AG04450 (cell line): ENCODE results near the gene CHD9. TPM values are rescaled to one million over a fixed set of nuclear protein-coding genes. Genes with fewer than 3 reads are reported as not detected.

Experiments
- CTCF ChIA-PET: fragments of 300-600, 350-600 bp; formaldehyde crosslinking; extraction: SDS; loops from one replicate; lab custom pipeline; 2022; ENCODE audit warnings: antibody characterized with exemption, inconsistent platforms; lab: Charles Lee
- POLR2A ChIA-PET: fragments of 350-600 bp; formaldehyde crosslinking; extraction: SDS; loops from one replicate; lab custom pipeline; 2021; ENCODE audit warnings: antibody characterized with exemption, inconsistent platforms; lab: Yijun Ruan, JAX
- DNase-seq: peaks from one replicate; pipeline ENCODE4 v3.0.0-alpha.2; 2011; ENCODE audit warnings: low read depth, low spot score
- H3K27ac ChIP-seq: one replicate; pipeline ENCODE4 v1.5.1; 2012; ENCODE audit warnings: low read depth, low read length, control low read depth
- H3K27me3 ChIP-seq: one replicate; pipeline ENCODE4 v1.6.0; 2012; ENCODE audit warnings: low read length; ENCODE audit not compliant: control insufficient read depth, insufficient read depth
- H3K4me3 ChIP-seq: 2 replicates; pipeline ENCODE4 v1.5.1; 2011; ENCODE audit warnings: mild to moderate bottlenecking, low read depth, low read length, control low read depth
- H3K9me3 ChIP-seq: 2 replicates; pipeline ENCODE4 v1.5.1; 2012; ENCODE audit warnings: low read length; ENCODE audit not compliant: control insufficient read depth, insufficient read depth
- CTCF ChIP-seq: IDR thresholded peaks from 2 replicates; pipeline ENCODE4 v1.5.1; 2011; ENCODE audit warnings: low read depth, low read length, control low read depth, inconsistent platforms
- polyA plus RNA-seq: library from polyadenylated mRNA; depleted of rRNA; stranded (reverse); fragments of >200 nt; gene quantifications from 2 replicates; pipeline ENCODE4 v1.2.3, GENCODE V29; 2011

The CHD9 gene
- polyA plus RNA-seq, 1 experiment = 42.6 TPM

- Histone ChIP-seq H3K27me3 (no peaks in the 10 kb centered on the region), H3K4me3 (no peak overlapping the region), H3K27ac (no peak overlapping the region), H3K9me3 (no peaks in the 10 kb centered on the region)
- DNase-seq = no peak
- POLR2A ChIA-PET = interaction anchor here (1.0 kb wide), 1 partner anchor 13 kb away, joined by 3 read pairs; no protein-coding TSS in a partner anchor
- TF ChIP-seq CTCF = no peak
- CTCF ChIA-PET = interaction anchor here (0.8 to 2.2 kb wide), 3 partner anchors 15 to 88 kb away, joined by 3 to 11 read pairs (median 4); no protein-coding TSS in a partner anchor
Observed at GRCh38 chr16:53142823-53143568, 88.2 kb downstream of the CHD9 start.

GRCh38 chr16:53147500-53148065, 92.8 kb downstream of the CHD9 start:
- H3K9me3 ChIP-seq = 0 out of 2 replicates have a peak, but pooled peaks cover 4% of the 10 kb centered on the region
- POLR2A ChIA-PET = no interaction called here
- CTCF ChIA-PET = no interaction called here

GRCh38 chr16:53150769-53151168, 96.0 kb downstream of the CHD9 start:
- Histone ChIP-seq H3K27me3 (no peaks in the 10 kb centered on the region), H3K27ac (no peak overlapping the region), H3K9me3 (0 out of 2 replicates have a peak, but pooled peaks cover 4% of the 10 kb centered on the region), H3K4me3 (no peak overlapping the region)
- CTCF ChIA-PET = no interaction called here
- DNase-seq = no peak
- no peak for TF ChIP-seq CTCF
- POLR2A ChIA-PET = no interaction called here

More at GRCh38 chr16:53147500-53148065, 92.8 kb downstream of the CHD9 start:
- no peak for TF ChIP-seq CTCF
- DNase-seq = no peak
- H3K4me3 ChIP-seq = no peak overlapping the region
- H3K27ac ChIP-seq = no peak overlapping the region
- H3K27me3 ChIP-seq = no peaks in the 10 kb centered on the region

- no peak for TF ChIP-seq CTCF
- Histone ChIP-seq H3K4me3 (no peak overlapping the region), H3K27ac (no peak overlapping the region), H3K9me3 (0 out of 2 replicates have a peak, but pooled peaks cover 4% of the 10 kb centered on the region), H3K27me3 (no peaks in the 10 kb centered on the region)
- CTCF ChIA-PET = interaction anchor here (1.1 kb wide), 1 partner anchor 7 kb away, joined by 9 read pairs; no protein-coding TSS in a partner anchor
- no peak for DNase-seq
- POLR2A ChIA-PET = no interaction called here
Observed at GRCh38 chr16:53152329-53152728, 97.5 kb downstream of the CHD9 start.

GRCh38 chr16:53153130-53153529, 98.3 kb downstream of the CHD9 start:
- TF ChIP-seq CTCF = no peak
- CTCF ChIA-PET = no interaction called here
- no peak for DNase-seq
- POLR2A ChIA-PET = no interaction called here
- Histone ChIP-seq H3K27me3 (no peaks in the 10 kb centered on the region), H3K27ac (no peak overlapping the region), H3K4me3 (no peak overlapping the region), H3K9me3 (0 out of 2 replicates have a peak, but pooled peaks cover 4% of the 10 kb centered on the region)
